Activated CD8-positive, alpha-beta memory T cell treated with anti-CD3 and anti-CD28 coated beads for 4 hours (primary cell): ENCODE data around the gene LOXHD1.

ENCODE experiments used
- DNase-seq, 2 donors: peaks; one replicate each; pipeline ENCODE4 v3.0.0-alpha.2; 2020; ENCODE audit warnings: low read depth in 2 of 2

LOXHD1 gene

DNA sequence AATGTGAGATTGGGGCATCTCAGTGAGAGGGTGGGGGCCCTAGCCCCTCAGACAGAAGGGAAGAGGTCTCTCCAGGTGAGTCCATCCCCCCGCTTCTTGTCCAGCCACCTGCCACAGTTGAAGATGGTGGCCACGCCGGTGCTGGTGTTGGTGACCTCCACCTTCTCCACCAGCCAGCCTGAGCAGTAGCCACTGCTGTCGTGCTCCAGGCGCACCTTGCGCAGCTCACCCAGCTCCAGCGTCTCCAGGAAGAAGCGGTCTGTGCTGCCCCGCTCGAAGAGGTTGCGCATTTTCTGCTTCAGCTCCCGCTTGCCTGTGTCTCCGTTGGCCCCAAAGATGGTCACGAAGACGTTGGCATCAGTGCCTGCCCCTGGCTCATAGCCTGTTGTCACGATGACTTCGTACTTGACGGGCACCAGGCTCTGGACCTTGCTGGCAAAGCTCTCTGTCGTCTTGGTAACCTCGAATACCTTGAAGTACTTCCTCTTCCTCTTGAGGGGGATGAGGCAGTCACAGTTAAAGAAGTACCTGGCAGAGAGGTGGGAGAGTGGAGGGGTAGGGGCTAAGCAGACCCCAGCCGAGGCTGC lies 179.5 kb downstream of the LOXHD1 start:
- no peak for DNase-seq

DNA sequence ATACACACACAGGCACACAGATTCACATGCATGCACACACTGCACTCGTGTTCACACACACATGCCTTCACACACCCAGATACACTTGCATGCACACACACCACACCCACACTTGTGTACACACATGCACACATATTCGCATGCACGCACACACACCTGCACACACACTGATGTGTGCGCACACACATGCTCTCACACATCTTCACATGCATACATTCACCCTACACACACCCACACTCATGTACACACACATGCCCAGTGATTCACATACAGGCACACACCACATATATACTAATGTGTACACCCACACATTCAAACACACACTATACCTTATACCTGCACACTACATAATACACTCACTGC lies 181.6 kb downstream of the LOXHD1 start:
- no peak for DNase-seq

DNA sequence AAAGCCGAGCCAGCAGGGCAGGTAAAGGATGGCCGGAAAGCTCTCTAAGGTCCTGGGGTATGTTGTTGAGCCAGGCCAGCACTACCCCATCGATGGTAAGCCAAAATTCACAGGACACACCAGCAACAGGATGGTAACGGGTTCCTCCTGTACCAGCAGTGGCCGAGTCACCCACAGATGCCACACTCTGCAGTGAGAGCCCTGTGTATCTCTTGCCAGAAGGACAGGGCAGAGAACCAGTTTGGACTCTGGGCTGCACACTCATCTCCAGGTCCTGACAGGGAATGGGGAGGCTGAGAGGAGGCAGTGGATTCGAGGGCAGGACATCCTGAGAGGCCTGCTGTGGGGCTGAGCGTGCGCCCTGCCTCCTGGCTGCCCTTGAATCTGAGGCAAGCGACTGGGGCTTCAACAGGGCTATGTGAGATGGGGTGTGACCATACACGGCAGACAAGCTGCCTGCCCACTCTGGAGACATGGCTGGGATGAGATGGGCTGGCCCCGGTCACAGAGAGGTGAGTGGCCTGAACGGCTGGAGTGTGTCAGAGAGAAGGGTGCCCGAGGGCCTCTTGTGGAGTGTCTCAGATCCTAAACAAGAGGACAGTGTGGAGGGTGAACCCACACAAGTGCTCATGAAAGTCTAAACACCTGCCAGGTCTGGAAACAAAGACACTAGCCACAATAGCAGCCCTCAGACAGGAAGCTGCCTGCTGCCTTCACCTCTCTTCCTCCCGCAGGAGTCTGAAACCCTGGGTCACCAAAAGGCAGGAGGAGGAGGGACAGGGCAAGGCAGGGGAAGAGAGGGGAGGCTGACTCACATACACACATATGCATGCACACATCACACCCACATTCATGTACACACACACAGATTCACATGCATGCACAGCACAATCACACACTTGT lies 182.3 kb downstream of the LOXHD1 start:
- DNase-seq: no peak

GRCh38 chr18:46471809-46472498 lies 185.1 kb downstream of the LOXHD1 start:
- DNase-seq: no peak

- no peak for DNase-seq
Observed at GRCh38 chr18:46470714-46471113, 186.3 kb downstream of the LOXHD1 start.

DNA sequence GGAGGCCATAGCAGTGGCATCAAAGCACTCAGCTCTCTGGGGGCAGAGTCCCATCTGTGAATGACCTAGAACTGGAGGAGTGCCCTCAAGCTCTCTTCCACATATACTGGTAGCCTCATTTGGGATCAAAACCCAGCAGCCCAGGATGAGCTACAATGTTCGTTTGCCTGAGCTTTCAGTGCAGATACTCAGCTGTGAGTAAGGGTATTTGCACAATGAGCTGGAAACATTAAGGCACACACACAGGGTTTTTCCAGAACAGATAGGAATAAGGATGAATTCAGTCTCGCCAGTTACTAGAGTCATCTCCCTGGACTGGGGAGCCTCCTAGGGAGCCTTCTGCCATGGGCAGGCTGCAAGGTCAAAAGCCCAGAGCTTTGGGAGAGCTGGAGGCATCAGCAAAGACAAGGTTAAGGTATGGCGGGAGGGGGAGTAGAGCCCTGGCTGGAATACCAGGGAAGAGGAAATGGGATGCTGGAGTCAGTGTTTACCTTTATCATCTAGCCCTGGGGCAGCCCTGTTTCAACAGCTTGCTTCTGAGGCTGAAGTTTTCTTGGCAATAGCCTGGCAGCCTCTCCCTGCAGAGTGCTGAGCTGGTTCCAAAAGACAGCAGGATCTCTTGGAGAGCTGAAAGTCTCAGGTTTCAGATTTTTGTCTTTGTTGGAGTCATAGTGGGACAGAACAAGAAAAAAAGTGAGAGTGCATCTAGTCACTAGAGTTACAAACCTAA lies 187.7 kb downstream of the LOXHD1 start:
- no peak for DNase-seq

DNA sequence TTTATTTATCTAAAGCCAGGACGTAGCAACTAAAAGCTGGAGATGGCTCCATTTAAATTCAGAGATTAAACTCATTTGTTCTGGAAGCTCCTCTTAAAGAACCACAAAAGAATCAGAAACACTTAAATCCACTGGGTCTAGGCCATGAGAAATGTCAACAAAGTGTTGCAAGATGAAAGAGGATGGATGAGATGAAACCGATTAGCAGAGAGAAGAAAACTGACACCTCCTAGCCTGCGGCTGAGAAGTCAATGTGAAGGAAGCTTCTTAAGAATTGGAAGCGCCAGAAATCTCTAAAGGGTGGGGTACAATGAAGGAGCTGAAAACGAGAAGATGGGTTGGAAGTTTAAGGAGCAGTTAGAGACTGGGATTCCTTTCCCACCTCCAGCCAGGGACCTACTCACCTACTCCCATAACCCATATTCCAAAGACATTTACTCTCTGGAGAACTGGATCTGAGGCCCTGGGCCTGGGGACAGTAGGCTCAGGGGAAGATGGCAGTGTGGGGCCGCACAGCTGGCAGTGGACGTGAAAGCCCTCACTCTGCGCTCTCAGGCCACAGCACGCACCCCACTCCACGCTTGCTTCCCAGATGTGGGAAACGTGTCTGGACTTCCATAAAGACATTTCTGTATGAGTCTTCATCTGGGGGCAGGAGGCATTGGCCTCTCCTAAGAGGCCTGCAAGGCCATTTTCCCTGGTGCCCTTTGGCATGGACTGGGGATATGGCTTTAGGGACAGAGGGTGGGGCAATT lies 188.4 kb downstream of the LOXHD1 start:
- DNase-seq: no peak

DNA sequence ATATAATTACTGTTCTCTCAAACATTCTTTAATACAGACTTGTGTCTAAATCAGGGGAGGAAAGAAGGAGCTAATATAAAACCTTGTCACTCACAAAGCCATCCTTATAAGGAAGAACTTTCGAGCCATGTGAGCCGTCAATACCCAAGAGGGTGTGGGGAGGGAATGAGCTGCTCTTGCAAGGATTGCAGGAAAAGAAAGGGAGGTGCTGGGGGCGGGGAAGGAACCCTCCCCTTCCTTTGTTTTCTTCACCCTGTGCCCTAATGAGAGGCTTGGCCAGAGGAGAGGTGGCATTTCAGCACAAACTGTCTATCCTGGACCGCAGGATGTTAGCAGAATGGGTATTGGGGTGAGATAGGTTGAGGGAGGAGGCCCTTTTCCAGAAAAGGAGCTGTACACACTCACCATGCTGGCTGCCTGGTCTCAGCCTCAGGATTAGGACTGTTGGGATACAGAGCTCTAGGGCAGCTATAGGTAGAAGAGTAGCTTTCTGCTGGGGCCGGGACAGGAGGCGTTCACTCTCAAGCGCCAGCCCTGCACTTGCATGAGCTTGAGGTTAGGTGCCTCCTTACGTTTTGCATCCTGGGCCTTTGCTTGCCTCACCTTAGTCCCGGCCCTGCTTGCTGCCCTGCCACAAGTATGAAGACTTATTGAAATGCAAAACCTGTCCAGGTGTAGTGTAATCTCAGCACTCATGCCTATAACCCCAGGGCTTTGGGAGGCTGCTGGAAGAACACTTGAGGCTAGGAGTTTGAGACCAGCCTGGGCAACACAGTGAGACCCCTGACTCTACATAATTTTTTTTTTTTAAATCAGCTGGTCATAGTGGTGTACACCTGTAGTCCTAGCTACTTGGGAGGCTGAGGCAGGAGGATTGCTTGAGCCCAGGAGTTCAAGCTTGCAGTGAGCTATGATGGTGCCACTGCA lies 190.5 kb downstream of the LOXHD1 start:
- no peak for DNase-seq

GRCh38 chr18:46464926-46465655 lies 191.9 kb downstream of the LOXHD1 start:
- DNase-seq: no peak

DNA sequence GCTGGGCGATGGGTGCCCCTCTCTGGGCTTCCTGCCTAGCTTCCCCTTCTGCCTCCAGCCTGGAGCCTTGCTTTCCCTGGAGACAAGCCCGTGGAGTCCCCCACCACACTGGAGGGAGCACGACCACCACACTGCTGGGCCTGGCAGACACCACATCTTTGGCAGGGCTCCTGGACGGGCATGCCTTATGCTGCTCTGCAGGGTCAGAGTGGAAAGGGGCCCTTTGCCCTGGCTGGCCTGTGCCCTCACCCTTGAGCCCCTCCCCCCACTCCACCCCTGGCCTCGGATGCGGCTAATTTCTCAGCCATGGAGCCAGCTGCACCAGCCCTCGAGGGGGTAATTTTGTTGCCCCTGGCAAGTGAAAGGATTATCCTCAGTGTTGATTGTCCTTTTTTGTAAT lies 194.5 kb downstream of the LOXHD1 start:
- no peak for DNase-seq

DNA sequence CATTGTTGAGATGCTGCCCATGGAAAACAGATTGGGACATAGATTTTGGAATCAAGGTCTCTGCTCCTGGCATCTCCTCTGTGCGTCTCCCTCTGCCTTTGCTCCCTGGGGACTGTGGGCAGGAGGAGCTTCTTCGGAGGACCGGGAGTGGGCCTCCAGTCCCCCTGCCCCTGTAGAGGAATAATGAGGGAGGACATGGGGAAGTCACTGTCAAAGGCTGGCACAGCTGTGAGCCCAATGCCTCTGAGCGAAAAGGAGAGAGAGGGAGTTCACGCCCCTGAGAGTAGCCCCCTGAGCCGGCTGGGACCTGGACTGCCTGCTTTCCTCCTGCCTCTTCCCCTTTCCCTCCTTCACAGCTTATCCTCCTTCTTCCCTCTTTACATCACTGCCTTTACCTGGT lies 195.0 kb downstream of the LOXHD1 start:
- no peak for DNase-seq

- DNase-seq: no peak
Observed at GRCh38 chr18:46460754-46461153, 196.3 kb downstream of the LOXHD1 start.

- no peak for DNase-seq
Observed at GRCh38 chr18:46459789-46460455, 197.1 kb downstream of the LOXHD1 start.

DNA sequence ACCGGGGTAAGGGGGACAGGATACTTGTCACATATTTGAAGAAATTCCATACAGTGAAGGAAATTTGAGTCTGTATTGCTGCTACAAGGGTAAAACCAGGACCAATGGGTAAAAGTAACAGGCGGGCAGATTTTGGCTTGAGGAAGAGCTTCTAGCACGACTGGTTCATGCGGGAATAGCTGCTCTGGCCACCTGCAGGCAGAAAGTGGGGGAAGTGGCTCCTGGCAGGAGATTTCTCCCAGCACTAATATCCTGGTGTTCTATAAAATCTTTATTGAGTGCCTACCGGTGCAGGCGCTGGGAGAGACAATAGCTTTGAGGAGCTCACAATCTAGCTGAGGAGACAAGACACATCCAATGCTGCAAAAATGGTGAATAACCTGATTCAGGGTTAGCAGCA lies 198.5 kb downstream of the LOXHD1 start:
- DNase-seq: no peak

DNA sequence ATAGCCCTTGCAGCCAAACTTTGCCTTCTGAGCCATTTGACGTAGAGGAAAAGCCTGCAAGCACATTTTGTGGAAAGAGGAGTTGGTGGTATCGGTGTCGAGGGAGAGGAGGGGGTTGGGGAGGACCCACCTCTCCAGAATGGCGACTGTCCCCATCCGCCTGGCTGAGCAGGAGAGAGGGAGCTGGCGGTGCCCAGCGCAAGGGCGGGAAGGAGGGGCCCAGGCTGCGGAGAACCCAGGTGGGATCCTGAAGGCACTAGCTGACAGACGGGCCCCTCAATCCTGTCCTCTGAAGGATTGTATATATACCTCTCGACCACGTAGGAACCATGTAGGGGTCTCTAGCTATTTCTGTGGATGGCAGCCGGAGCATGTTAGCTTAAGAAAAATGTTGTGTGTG lies 200.3 kb downstream of the LOXHD1 start:
- DNase-seq: no peak

- no peak for DNase-seq
Observed at GRCh38 chr18:46452820-46453219, 204.2 kb downstream of the LOXHD1 start.

GRCh38 chr18:46449499-46449898 lies 207.5 kb downstream of the LOXHD1 start:
- DNase-seq: no peak

- DNase-seq: no peak
Observed at GRCh38 chr18:46449033-46449432, 208.0 kb downstream of the LOXHD1 start.

DNA sequence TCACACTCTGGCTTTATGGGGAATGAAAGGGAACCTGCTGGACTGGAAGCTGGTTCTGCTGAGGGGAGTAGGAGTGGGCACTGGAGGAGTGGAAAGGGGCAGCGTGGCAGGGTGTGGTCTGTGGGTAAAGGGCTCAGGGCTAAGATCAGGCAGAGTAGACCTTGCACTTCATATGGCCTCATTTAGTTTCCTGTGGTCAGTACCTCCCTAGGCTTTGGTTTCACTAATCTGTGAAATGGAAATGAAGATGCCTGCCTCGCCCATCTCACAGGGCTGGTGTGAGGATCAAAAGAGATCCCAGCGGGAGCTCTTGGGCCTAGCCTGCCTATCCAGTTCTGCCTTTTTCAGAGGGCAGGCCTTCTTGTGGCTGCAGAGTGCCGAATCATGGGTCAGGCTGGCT lies 208.7 kb downstream of the LOXHD1 start:
- DNase-seq: no peak
